ENCODE measurements around the gene GPX8.
A peak's percentile ranks its signal among the peaks of the same experiment; 100 is the strongest.

GPX8 gene

DNA sequence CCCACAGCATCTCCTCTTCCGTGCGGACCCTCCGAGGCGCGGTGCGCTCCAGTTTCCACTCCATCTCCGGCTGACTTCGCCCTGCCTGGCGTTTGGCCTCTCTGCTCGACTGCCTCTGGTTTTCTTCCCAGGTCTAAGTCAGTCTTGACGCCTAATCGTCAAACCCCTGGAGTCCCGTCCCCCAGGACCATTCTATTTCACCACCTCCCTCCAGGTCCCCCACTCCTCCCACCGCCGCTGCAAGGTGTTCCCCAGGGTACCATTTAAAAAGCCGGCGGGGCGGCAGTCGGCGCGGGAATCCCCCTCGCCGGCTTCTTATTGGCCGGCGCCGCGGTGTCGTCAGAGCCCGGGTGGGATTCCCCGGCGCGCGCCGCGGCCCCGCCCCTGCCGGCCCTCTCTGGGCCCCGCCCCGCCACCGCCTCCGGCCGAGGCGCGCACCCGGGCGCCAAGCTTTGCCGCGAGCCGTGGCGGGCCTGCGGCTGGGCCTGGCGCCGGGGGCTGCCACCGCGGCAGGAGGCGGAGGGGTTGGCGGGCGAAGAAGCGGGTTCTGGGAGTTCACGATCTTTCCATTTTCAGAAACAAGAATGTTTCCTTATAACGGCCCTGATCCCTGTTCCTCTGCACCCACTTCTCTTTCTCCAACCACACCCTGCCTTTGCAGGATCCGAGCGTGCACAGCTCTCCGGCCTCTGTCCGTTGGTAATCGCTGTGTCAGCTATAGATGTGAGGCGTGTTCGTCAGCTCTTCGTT, 13.1 kb downstream of the GPX8 start, which contains the start of gene CDC20B:
CDC20B (minus strand) TSS at position 241 of the 750 bp plus-strand sequence; CDS start at position 64, 177 bp downstream.
- DNase-seq, result peak; percentile 83

DNA sequence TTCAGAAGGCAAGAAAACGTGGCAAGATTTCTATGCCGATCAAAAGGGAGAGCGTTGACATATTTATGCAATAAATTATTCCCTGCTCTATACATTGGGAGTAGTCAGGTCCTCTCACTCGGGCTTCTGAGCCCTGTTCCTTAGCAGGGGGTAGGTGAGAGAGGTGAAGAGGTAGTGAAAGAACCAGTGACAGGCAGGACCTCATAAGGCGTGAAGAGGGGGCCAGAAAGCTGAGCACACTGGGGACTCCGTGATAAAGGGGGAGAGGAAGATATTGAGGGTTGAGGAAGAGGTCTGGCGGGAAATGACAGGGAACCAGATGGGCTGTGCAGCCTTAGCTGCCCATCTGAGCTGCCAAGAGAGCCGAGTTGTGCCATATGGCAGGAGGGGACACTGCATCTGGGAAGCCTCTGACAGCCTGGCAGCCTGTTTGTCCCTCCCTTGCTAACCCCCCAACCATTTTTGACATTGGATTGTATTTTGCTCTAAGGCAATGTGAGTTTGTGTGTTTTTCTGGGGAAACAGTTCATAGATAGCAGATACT, 13.8 kb downstream of the GPX8 start:
- DNase-seq, result no peak

DNA sequence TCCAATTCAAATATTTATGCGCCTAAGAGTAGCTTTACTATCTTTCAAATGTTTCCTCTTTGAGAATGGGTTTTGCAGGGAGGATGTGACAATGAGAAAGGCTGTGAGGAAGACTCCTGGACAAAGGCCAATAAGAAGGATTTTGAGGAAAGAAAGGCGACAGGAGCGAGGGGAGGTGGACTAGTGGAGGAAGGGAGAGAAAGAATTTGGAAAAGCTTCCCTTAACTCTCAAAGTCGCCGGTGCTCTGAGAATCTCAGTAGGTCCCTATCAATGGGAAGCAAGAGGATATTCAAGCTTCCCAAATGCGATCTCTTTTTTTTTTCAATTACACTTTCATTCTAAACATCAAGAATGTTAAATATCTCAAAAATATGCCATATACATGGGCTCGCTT, 15.8 kb downstream of the GPX8 start:
- DNase-seq, result no peak

DNA sequence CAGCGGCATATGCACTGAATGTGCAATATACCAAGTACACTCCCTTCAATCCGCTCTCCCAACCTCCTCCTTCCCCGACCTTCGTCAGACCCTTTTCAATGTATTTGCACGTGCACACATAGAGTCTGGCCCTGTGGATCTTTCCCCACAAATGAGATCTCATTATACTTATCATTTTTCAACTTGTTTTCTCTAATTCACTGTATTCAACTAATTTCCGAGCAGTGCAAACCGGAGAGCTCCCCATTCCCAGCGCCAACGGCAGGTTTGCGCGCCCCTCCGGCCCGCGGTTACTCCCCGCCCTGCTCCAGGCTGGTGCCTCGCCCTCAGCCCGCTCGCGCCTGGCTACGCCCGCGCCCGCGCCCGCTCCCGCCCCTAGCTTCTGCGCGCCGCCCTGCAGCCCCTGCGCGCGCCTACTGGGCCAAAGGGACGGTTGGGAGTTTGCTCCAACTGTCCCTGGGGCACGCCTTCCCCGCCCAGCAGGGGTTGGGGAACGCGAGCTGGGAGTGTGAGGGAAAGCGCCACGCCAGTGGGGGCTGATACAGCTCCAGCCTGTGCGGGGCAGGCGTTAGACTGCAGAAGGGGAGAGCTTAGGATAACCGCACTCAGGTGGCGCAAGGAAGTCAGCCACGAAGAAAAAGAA, 16.3 kb downstream of the GPX8 start:
- DNase-seq, result peak; percentile 68

DNA sequence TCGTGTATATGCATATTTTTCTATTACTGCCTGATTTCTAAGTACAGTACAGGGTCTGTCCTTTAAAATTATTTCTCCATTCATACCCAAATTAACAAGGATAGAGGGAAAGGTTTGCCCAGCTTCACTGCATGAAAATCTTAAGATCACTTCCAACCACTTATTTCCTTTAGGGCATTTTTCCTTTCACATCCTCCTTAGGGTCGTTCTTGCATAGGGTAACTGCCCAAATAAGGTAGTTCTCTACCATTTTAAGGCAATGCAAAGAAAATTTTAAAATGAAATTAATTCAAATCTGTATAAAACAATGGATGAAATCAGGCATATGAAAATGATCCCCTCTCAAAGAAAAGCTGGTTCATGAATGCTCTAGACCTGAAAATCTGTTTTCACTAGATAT, 17.1 kb downstream of the GPX8 start:
- no peak for DNase-seq

DNA sequence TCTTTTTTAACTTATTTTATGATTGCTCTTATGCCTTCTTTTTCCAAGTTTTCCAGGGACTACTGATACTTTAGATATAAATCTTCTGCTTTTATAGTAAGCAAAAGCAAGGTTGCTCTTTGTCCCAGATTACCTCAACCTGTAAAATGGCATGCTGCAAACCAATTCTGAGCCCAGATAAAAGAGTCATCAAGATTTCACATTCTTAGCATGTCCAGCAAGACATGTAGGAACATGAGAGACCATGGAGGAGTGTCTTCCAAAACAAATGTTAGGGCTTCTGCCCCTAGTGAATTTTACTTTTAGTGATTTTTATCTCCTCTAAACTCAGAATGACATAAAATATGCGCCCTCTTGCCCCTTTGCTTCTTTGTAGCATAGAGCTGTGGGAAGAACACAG, 20.0 kb downstream of the GPX8 start:
- DNase-seq, result no peak

DNA sequence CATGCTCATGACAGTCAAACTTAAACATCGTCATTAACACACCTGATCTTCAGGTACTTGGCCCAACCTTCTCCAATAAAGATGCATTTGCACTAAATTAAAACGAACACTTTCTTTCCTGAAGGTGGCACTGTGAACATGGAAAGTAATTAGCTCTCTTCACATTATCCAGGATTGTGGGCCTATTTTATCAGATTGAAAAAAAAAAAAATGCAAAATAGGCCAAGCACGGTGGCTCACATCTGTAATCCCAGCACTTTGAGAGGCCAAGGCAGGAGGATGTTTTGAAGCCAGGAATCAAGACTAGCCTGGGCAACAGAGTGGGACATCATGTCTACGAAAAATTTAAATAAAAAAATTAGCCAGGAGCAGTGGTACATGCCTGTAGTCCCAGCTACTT, 27.4 kb downstream of the GPX8 start:
- no peak for DNase-seq

DNA sequence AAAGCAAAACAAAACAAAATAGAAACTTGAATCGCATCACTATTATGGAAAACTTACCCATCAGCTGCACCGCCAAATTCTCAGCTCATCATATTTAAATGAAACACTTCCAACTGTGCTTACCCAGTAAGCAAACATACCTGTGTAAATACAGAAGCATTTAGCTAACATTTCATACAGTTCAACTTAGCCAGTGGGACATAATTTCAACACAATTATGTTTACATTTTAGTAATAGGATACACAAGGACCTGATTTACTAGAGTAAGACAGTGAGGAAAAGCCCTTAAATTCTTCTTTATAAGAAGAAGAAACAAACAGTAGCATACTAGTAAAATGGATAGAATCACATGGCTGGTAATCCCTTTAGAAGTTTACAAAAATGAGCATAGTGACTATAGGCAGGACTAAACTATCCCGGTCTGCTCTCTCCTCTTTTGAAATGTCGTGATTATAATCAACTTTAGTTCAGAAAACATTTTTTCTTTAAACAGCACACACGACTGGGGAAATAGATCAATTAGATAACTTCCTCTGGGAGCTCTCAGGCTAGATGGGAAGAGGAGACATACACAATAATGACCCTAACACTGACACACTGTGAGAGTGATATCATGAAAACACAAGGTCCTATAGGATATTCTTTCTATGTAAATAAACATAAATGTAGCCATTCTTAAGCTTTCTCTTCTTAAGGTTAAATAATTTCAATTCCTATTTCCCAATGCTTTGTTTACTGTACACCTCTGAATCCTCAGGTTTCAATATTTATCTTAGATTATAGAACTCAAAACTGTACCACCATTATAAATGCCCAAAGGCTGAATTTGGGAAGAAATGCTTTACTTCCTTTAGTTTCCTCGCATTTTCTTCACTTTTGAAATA, 28.9 kb downstream of the GPX8 start:
- no peak for DNase-seq

DNA sequence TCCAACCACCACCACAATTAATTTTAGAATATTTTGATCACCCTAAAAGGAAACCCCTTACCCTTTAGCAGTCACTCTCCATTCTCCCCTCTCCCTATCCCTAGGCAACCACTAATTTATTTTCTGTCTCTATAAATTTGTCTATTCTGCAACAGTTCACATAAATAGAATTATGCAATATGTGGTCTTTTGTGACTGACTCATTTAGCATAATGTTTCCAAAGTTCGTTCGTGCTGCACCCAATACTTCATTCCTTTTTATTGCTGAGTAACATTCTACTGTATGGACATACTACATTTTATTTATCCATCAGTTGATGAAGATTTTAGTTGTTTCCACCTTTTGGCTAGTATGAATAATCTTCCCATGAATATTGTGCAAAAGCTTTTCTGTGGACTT, 31.2 kb downstream of the GPX8 start:
- DNase-seq, result no peak

DNA sequence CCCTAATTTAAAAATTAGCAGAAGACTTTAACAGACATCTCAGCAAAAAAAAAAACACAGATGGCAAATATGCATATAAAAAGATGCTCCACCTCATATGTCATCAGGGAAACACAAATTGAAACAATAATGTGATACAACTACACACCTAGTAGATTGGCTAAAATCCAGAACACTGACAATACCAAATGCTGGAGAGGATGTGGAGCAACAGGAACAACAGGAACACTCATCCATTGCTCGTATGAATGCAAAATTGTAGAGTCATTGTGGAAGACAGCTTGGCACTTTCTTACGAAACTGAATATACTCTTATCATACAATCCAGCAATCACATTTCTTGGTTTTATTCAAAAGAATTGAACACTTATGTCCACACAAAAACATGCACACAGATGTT, 45.0 kb downstream of the GPX8 start:
- no peak for DNase-seq

DNA sequence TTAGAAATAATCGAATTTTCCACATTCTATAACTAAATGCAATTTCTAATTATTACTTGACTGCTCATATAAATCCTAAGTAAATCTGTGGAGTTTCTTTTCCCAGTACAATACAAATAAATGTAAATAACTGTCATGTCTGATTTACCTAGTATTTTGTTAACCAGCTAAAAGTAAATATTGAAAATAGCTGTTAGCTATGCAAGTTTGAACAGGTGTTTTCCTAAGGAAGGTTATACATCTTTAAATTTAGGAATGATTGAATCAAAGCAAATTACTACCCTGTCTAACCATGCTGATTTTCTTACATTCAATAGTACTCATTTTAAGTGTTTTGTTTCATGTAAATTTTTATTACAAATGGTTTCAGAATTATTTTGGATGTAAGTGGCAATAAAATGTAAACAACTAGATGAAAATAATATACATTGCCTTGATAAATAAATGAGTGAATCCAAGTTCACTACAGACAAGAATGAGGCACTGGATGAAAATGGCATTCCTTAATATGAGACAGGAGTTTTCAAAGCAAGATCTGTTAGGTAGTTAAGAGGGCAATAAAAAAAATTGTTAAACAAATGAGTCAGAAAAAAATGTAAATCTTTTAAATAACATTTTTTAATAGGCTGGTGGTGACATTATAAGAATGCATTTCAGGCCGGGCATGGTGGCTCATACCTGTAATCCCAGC, 51.4 kb downstream of the GPX8 start:
- DNase-seq, result no peak

Measured in left hindlimb (tissue), 1 donor.